Urothelium cell line (cell line): ENCODE results near the gene FBXO5.

Experiments
- DNase-seq: peaks from one replicate; pipeline ENCODE4 v3.0.0; 2011; ENCODE audit warnings: low spot score, mixed read lengths
- FAIRE-seq: peaks from 2 replicates; lab custom pipeline; 2011; peaks lifted over from hg19 to GRCh38; lab: Jason Lieb, UNC

The FBXO5 gene

DNA sequence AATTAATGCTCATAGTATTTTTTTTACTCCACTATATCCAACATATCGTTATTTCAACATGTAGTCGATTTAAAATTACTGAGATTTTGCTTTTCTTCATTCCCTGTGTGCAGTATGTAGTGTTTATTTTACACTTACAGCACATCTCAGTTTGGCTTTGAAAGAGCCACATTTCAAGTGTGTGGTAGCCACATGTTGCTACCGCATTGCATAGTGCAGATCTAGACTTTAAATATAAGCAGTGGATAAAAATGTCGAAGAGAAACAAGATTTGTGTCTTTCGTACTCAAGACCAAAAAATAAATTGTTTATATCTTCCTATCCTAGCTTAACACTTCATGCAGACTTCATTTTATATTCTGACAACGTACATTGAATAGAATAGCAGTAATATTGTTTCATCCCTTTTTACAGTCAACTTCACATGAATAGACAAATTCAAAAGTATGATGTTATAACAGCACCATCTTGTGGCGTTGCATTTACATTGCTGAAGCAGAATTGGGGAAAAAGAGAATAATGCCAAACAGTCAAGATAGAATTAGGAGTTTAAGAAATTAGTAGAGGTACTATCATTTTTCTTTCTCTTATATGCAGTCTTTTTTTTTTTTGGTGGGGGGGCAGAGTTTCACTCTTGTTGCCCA, 29.9 kb downstream of the FBXO5 start:
- peak; percentile 21 for DNase-seq
- FAIRE-seq, result no peak

DNA sequence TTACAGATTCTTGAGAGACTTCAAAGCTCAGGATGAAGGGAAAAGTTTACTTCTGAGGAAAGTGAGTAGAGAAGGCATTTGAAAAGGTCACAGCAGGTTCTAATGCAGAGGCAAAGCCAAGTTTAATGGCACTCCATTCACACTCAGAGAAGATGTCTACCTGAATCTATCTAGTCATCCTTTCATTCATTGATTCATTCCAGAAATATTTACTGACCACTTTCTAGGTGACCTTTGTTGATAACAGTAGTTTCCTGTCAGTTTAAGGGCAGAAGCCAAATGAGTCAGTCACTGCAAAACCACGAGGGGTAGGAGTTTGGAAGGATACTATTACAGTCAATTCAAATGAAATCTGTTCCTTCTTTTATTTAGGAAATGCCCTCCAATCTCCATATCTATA, 30.8 kb downstream of the FBXO5 start:
- DNase-seq (peak; percentile 49), FAIRE-seq (no peak)

DNA sequence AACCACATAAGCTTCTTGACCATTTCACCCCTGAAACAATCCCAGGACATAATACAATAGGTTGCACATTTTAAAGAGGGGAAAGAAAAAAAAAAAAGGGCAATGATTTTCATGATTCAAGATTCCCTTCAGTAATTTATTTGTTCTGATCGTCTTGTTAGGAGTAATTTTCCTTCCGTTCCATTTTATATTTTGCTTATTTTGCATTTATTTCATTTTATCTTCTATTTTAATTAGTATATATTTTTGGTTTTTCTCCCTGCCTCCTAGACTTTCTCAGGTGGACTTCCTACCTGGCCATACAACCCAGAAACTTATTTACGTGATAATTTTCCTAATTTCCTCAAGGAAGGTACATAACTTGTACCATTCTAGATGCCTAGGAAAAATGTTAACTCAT, 32.6 kb downstream of the FBXO5 start:
- DNase-seq, result no peak
- FAIRE-seq, result no peak

- no peak for FAIRE-seq
- DNase-seq, result peak; percentile 28
Observed at GRCh38 chr6:152948150-152948768, 34.6 kb downstream of the FBXO5 start.

DNA sequence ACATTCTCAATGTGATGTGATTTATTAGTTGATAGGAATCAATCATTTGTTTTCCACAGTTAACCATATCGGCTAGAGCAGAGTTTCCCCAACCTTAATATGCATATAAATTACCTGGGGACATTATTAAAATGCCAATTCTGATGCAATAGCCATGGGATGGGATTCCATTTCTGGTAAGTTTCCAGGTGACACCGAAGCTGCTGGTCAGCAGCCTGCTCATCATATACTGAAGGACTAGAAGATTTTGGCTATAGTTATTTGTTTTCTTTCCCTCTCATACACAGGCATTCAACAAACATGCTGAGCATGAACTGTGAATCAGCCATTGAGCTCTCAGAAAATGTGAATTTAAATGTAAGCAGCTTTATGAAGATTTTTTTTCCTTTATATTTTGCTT, 35.8 kb downstream of the FBXO5 start:
- DNase-seq (no peak), FAIRE-seq (no peak)

DNA sequence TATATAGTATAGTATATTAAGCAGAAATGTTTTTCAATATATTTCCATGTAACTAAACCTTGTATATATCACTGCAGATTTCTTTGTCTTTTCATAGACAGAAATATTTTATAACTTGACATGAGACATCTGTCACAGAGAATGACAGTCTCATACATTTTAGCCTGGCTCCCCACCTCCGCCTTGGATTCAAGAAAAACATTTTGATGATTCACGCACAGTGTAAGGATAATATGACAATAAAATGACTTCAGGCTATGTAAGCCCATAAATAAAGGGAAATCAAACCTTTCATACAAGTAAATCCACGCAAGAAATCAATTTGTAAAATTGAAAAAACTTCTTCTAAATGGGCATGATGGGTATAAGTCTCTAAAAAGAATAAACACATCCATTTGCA, 36.4 kb downstream of the FBXO5 start:
- FAIRE-seq (no peak), DNase-seq (no peak)

- DNase-seq, result no peak
- FAIRE-seq, result no peak
Observed at GRCh38 chr6:152943260-152943897, 39.5 kb downstream of the FBXO5 start.

GRCh38 chr6:152942319-152942869, 40.4 kb downstream of the FBXO5 start:
- no peak for FAIRE-seq
- DNase-seq, result no peak

GRCh38 chr6:152941746-152942145, 41.1 kb downstream of the FBXO5 start:
- no peak for DNase-seq
- FAIRE-seq, result no peak

DNA sequence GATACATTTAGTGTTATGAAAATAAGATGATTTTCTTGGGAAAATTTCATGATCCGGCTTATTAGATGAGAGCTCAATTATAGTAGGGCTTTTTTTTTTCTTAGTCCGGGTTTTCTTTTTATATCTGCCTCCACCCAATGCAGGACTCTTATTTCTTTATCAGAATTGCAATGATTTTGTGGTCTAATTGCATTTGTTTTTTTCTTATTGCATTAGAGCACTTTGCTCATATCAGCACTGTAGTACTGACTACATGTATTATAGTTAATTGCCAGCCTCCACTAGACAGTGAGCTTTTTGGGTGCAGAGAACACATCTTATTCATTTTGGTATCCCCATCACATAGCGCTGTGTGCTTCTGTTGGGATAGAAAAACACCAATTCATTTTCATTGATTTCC, 50.0 kb downstream of the FBXO5 start:
- no peak for FAIRE-seq
- DNase-seq, result no peak

DNA sequence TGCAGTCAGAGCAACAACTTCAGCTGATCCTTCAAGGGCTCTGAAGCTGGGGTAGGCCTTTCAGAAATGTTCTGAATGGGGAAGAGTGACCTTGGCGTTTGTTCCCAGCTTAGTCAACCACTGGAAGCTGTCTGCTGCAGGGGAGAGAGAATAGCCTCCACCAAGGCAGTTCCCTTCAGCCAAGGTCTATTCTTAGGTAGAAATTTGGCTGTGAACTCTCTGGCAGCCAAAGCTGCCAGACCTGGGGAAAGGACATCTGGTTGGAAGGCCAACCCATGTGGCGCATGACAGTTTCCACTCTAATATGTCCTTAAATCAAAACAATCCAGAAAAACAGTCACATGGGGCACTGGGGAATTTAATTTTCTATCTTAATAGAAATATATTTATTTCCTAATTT, 60.1 kb downstream of the FBXO5 start:
- FAIRE-seq, result no peak
- no peak for DNase-seq
